ENCODE measurements around the gene ZNF678.
"Not testable (repeated sequence)": the region's sequence is repeated elsewhere in the genome, so short reads cannot be mapped to it uniquely, and the experiment has no call there.

ZNF678 gene

GRCh38 chr1:227685807-227686206, 122.5 kb downstream of the ZNF678 start:
- peaks cover 74% of the 10 kb centered on the region for H3K9me3 ChIP-seq
- H4K20me1 ChIP-seq = no peaks in the 10 kb centered on the region
- no peak overlapping the region for H3K27ac ChIP-seq
- H3K36me3 ChIP-seq = no peaks in the 10 kb centered on the region
- no peaks in the 10 kb centered on the region for H3K27me3 ChIP-seq
- TF ChIP-seq Cebpa-rat (IDR thresholded peaks at IDR 0.05) = no peak
- no peaks in the 10 kb centered on the region for H3K4me1 ChIP-seq
- H3K4me3 ChIP-seq = no peak overlapping the region
- no peak overlapping the region for H3K4me2 ChIP-seq
- no peak overlapping the region for H3K9ac ChIP-seq

GRCh38 chr1:227697321-227697864, 134.0 kb downstream of the ZNF678 start:
- no peaks in the 10 kb centered on the region for H3K4me1 ChIP-seq
- peaks cover 11% of the 10 kb centered on the region for H3K9me3 ChIP-seq
- H3K27ac ChIP-seq = no peak overlapping the region
- H3K4me3 ChIP-seq = no peak overlapping the region
- H4K20me1 ChIP-seq = no peaks in the 10 kb centered on the region
- TF ChIP-seq Cebpa-rat (IDR thresholded peaks at IDR 0.05) = no peak
- H3K36me3 ChIP-seq = no peaks in the 10 kb centered on the region
- no peak overlapping the region for H3K4me2 ChIP-seq
- H3K9ac ChIP-seq = no peak overlapping the region
- H3K27me3 ChIP-seq = no peaks in the 10 kb centered on the region

GRCh38 chr1:227701631-227702030, 138.3 kb downstream of the ZNF678 start:
- H3K36me3 ChIP-seq, H3K9ac ChIP-seq, H3K27me3 ChIP-seq, H3K4me1 ChIP-seq, H3K4me2 ChIP-seq, H3K27ac ChIP-seq, H3K4me3 ChIP-seq, H4K20me1 ChIP-seq: not testable (repeated sequence)
- H3K9me3 ChIP-seq = peaks cover 40% of the 10 kb centered on the region

- no peak overlapping the region for H3K4me3 ChIP-seq
- H3K9ac ChIP-seq = no peak overlapping the region
- H3K4me2 ChIP-seq = peak overlapping the region; percentile 25
- H3K36me3 ChIP-seq = no peaks in the 10 kb centered on the region
- no peaks in the 10 kb centered on the region for H3K27me3 ChIP-seq
- peaks cover 71% of the 10 kb centered on the region for H3K9me3 ChIP-seq
- H3K27ac ChIP-seq = no peak overlapping the region
- no peak for TF ChIP-seq Cebpa-rat (IDR thresholded peaks at IDR 0.05)
- H4K20me1 ChIP-seq = no peaks in the 10 kb centered on the region
- H3K4me1 ChIP-seq = peaks cover 15% of the 10 kb centered on the region
These were observed 144.5 kb downstream of the ZNF678 start for GRCh38 chr1:227707846-227708245.

DNA sequence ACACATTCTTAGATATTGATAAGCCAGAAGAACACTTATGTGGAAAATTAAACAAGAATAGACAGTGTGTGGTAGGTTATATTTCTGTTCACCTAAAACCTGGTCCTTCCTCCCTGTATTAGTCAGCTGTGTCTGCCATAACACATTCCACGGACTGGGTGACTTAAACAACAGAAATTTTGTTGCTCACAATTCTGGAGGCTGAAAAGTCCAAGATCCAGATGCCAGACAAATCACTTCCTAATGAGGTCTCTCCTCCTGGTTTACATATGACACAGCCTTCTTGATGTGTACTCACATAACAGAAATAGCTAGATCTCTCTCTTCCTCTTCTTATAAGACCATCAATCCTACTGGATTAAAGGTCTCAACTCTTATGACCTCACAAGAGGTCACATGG, 146.1 kb downstream of the ZNF678 start:
- Histone ChIP-seq H3K36me3 (no peaks in the 10 kb centered on the region), H3K27me3 (no peaks in the 10 kb centered on the region), H3K9ac (no peak overlapping the region), H3K4me2 (no peak overlapping the region), H3K27ac (no peak overlapping the region), H3K9me3 (peaks cover 73% of the 10 kb centered on the region), H3K4me3 (no peak overlapping the region), H3K4me1 (peaks cover 15% of the 10 kb centered on the region), H4K20me1 (no peaks in the 10 kb centered on the region)
- TF ChIP-seq Cebpa-rat (IDR thresholded peaks at IDR 0.05) = no peak

GRCh38 chr1:227710474-227710873, 147.1 kb downstream of the ZNF678 start:
- not testable (repeated sequence) for H3K4me3 ChIP-seq, H3K4me2 ChIP-seq, H3K9ac ChIP-seq, H3K36me3 ChIP-seq, H4K20me1 ChIP-seq, H3K27me3 ChIP-seq, H3K27ac ChIP-seq
- Histone ChIP-seq H3K9me3 (peaks cover 76% of the 10 kb centered on the region), H3K4me1 (peaks cover 15% of the 10 kb centered on the region)

DNA sequence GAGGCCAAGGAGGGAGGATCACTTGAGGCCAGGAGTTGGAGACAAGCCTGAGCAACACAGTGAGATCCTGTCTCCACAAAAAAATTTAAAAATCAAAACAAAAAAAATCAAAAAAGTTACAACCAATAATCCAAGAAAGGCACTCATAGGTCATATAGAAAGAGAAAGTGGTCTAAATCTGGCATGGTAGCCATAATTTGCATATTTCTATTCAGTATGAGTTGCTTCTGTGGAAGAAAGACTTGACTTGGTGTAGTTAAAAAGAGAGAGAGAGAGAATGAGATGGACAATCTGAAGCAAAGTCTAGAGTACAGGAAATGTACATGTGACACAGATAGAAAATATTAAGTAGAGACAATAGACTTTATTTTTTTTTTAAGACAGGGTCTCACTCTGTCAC, 149.3 kb downstream of the ZNF678 start:
- peaks cover 7% of the 10 kb centered on the region for H3K4me1 ChIP-seq
- no peaks in the 10 kb centered on the region for H4K20me1 ChIP-seq
- H3K27ac ChIP-seq = no peak overlapping the region
- TF ChIP-seq Cebpa-rat (IDR thresholded peaks at IDR 0.05) = no peak
- H3K27me3 ChIP-seq = no peaks in the 10 kb centered on the region
- no peak overlapping the region for H3K4me3 ChIP-seq
- H3K36me3 ChIP-seq = no peaks in the 10 kb centered on the region
- no peak overlapping the region for H3K4me2 ChIP-seq
- no peak overlapping the region for H3K9ac ChIP-seq
- H3K9me3 ChIP-seq = peaks cover 79% of the 10 kb centered on the region

DNA sequence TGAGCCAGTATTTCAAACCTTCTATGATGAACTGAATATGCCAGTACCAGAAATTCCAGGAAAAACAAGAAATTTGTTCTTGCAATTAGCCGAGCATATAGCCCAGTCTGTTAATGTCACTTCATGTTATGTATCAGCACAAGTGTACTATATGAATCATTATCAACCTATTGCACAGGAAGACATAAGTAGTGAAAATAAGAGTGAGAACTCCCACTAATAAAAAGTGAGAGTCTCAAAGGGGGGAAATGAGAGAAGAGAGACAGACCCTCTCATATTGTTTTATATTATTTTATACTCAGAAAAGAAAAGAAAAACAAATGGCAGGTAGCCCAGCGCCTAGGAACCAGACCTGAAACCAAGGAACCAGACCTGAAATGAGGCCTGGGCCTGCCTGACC, 155.6 kb downstream of the ZNF678 start:
- H3K4me1 ChIP-seq = no peaks in the 10 kb centered on the region
- H3K9me3 ChIP-seq = peaks cover 99% of the 10 kb centered on the region
- no peaks in the 10 kb centered on the region for H3K27me3 ChIP-seq
- H3K4me3 ChIP-seq = no peak overlapping the region
- no peak overlapping the region for H3K27ac ChIP-seq
- H4K20me1 ChIP-seq = no peaks in the 10 kb centered on the region
- no peak for TF ChIP-seq Cebpa-rat (IDR thresholded peaks at IDR 0.05)
- H3K4me2 ChIP-seq = no peak overlapping the region
- no peak overlapping the region for H3K9ac ChIP-seq
- no peaks in the 10 kb centered on the region for H3K36me3 ChIP-seq

DNA sequence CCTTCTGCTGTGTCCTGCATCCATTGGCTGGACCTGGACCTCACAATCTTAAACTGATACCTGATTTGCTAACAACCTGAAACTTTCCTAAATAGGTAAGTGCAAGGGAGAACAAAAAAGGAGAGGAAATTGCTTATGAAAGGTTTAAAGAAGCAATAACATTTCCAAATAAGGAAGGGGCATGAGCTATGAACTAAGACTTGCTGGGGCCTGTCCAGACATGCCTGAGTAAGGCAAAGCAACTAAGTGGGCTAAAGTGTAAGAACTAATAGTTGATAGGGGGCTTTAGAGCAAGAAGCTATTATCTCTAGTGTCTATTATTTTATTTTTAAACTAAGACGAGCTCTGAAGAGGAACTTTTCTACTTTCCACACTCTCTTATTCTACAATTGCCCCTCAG, 160.1 kb downstream of the ZNF678 start:
- peaks cover 11% of the 10 kb centered on the region for H3K4me1 ChIP-seq
- H3K36me3 ChIP-seq = no peaks in the 10 kb centered on the region
- TF ChIP-seq Cebpa-rat (IDR thresholded peaks at IDR 0.05) = no peak
- H3K9ac ChIP-seq = no peak overlapping the region
- H4K20me1 ChIP-seq = no peaks in the 10 kb centered on the region
- peaks cover 56% of the 10 kb centered on the region for H3K9me3 ChIP-seq
- H3K27ac ChIP-seq = no peak overlapping the region
- no peak overlapping the region for H3K4me2 ChIP-seq
- no peaks in the 10 kb centered on the region for H3K27me3 ChIP-seq
- no peak overlapping the region for H3K4me3 ChIP-seq

GRCh38 chr1:227725046-227725445, 161.7 kb downstream of the ZNF678 start:
- H3K9me3 ChIP-seq = peaks cover 41% of the 10 kb centered on the region
- TF ChIP-seq Cebpa-rat (IDR thresholded peaks at IDR 0.05) = no peak
- no peak overlapping the region for H3K4me3 ChIP-seq
- no peaks in the 10 kb centered on the region for H3K27me3 ChIP-seq
- H3K27ac ChIP-seq = no peak overlapping the region
- no peak overlapping the region for H3K9ac ChIP-seq
- H3K4me1 ChIP-seq = peaks cover 27% of the 10 kb centered on the region
- no peak overlapping the region for H3K4me2 ChIP-seq
- H3K36me3 ChIP-seq = no peaks in the 10 kb centered on the region
- H4K20me1 ChIP-seq = peaks cover 15% of the 10 kb centered on the region

DNA sequence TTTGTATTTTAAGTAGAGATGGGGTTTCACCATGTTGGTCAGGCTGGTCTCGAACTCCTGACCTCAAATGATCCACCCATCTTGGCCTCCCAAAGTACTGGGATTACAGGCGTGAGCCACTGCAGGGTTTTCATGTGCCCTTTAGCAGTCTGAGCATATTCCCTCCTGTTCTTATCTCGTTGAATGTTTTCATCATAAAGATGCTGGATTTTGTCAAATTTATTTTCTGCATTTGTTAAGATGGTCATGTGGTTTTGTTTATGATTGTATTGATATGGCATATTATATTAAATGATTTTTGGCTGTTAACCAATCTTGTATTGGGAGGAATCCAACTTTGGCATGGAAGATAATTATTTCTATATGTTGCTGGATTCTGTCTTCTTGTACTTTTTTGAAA, 163.0 kb downstream of the ZNF678 start:
- Histone ChIP-seq H3K9me3 (peaks cover 28% of the 10 kb centered on the region), H3K4me3 (no peak overlapping the region), H3K27me3 (no peaks in the 10 kb centered on the region), H3K36me3 (peaks cover 9% of the 10 kb centered on the region), H3K4me1 (peaks cover 34% of the 10 kb centered on the region), H3K27ac (no peak overlapping the region), H3K9ac (no peak overlapping the region), H3K4me2 (no peak overlapping the region), H4K20me1 (peaks cover 27% of the 10 kb centered on the region)
- no peak for TF ChIP-seq Cebpa-rat (IDR thresholded peaks at IDR 0.05)
